H9 (cell line): ENCODE measurements around the gene PLEKHA7. TPM values are rescaled to one million over a fixed set of nuclear protein-coding genes. Genes with fewer than 3 reads are reported as not detected.

Experiments
- DNase-seq: peaks from one replicate; pipeline ENCODE4 v3.0.0-alpha.2; 2017
- H2AFZ ChIP-seq: one replicate; pipeline ENCODE4 v1.6.1; 2013; ENCODE audit warnings: mild to moderate bottlenecking, low read length, control low read depth, moderate library complexity
- H2AK5ac ChIP-seq: 2 replicates; pipeline ENCODE4 v1.6.1; 2013; ENCODE audit warnings: low read length, control low read depth, mixed read lengths; ENCODE audit not compliant: insufficient read length
- H2BK120ac ChIP-seq: one replicate; pipeline ENCODE4 v1.6.1; 2013; ENCODE audit warnings: low read depth, mild to moderate bottlenecking, low read length, control low read depth, inconsistent platforms; ENCODE audit not compliant: poor library complexity, severe bottlenecking
- H2BK12ac ChIP-seq: 2 replicates; pipeline ENCODE4 v1.6.1; 2013; ENCODE audit warnings: low read length, control low read depth, mixed read lengths, low read depth; ENCODE audit not compliant: insufficient read length
- H2BK15ac ChIP-seq: 2 replicates; pipeline ENCODE4 v1.6.1; 2013; ENCODE audit warnings: low read depth, low read length, control low read depth
- H2BK20ac ChIP-seq: one replicate; pipeline ENCODE4 v1.6.1; 2013; ENCODE audit warnings: low read depth, mild to moderate bottlenecking, low read length, control low read depth, inconsistent platforms; ENCODE audit not compliant: poor library complexity, severe bottlenecking
- H2BK5ac ChIP-seq: 2 replicates; pipeline ENCODE4 v1.6.1; 2013; ENCODE audit warnings: low read length, control low read depth, mixed read lengths; ENCODE audit not compliant: insufficient read length
- H3K14ac ChIP-seq: 2 replicates; pipeline ENCODE4 v1.6.1; 2013; ENCODE audit warnings: low read length, control low read depth; ENCODE audit not compliant: insufficient read depth
- H3K18ac ChIP-seq: 2 replicates; pipeline ENCODE4 v1.6.1; 2013; ENCODE audit warnings: low read depth, mild to moderate bottlenecking, mixed read lengths, low read length, control low read depth; ENCODE audit not compliant: insufficient read length
- H3K23ac ChIP-seq: 2 replicates; pipeline ENCODE4 v1.6.1; 2013; ENCODE audit warnings: low read length, control low read depth, mixed read lengths, low read depth; ENCODE audit not compliant: insufficient read length
- H3K23me2 ChIP-seq: 2 replicates; pipeline ENCODE4 v1.6.1; 2013; ENCODE audit warnings: low read depth, mild to moderate bottlenecking, mixed read lengths, low read length, control low read depth; ENCODE audit not compliant: insufficient read length, poor library complexity, severe bottlenecking
- H3K27ac ChIP-seq: 2 replicates; pipeline ENCODE4 v1.5.1; 2013; ENCODE audit warnings: low read length, control low read depth, mixed read lengths, low read depth; ENCODE audit not compliant: insufficient read length
- H3K27me3 ChIP-seq: 2 replicates; pipeline ENCODE4 v1.6.1; 2013; ENCODE audit warnings: low read length, control low read depth, inconsistent platforms; ENCODE audit not compliant: insufficient read depth
- H3K4ac ChIP-seq: 2 replicates; pipeline ENCODE4 v1.6.1; 2013; ENCODE audit warnings: low read depth, mild to moderate bottlenecking, control low read depth, inconsistent platforms, low read length, moderate library complexity
- H3K4me1 ChIP-seq: 2 replicates; pipeline ENCODE4 v1.6.1; 2013; ENCODE audit warnings: low read length, control low read depth, inconsistent platforms; ENCODE audit not compliant: insufficient read depth
- H3K4me2 ChIP-seq: 2 replicates; pipeline ENCODE4 v1.6.1; 2013; ENCODE audit warnings: low read length, control low read depth, mixed read lengths; ENCODE audit not compliant: insufficient read length, insufficient read depth
- H3K56ac ChIP-seq: 2 replicates; pipeline ENCODE4 v1.6.1; 2013; ENCODE audit warnings: low read depth, mild to moderate bottlenecking, mixed read lengths, low read length, control low read depth; ENCODE audit not compliant: insufficient read length
- H3K79me1 ChIP-seq: 2 replicates; pipeline ENCODE4 v1.6.1; 2013; ENCODE audit warnings: low read depth, mild to moderate bottlenecking, moderate library complexity, low read length, control low read depth, inconsistent platforms; ENCODE audit not compliant: insufficient read depth, poor library complexity, severe bottlenecking
- H3K79me2 ChIP-seq: 2 replicates; pipeline ENCODE4 v1.6.1; 2013; ENCODE audit warnings: low read length, control low read depth, inconsistent platforms; ENCODE audit not compliant: insufficient read depth
- H3K9ac ChIP-seq: 2 replicates; pipeline ENCODE4 v1.6.1; 2013; ENCODE audit warnings: low read length, control low read depth, mixed read lengths; ENCODE audit not compliant: insufficient read length; ENCODE audit errors: extremely low read depth
- H3K9me3 ChIP-seq: one replicate; pipeline ENCODE4 v1.6.1; 2013; ENCODE audit warnings: low read depth, low read length, inconsistent platforms; ENCODE audit not compliant: control insufficient read depth
- H3T11ph ChIP-seq: one replicate; pipeline ENCODE4 v1.6.1; 2013; ENCODE audit warnings: mild to moderate bottlenecking, low read length, control low read depth, inconsistent platforms
- H4K20me1 ChIP-seq: one replicate; pipeline ENCODE4 v1.6.1; 2013; ENCODE audit not compliant: control insufficient read depth, insufficient read length, insufficient read depth
- H4K5ac ChIP-seq: 2 replicates; pipeline ENCODE4 v1.6.1; 2013; ENCODE audit warnings: low read depth, mild to moderate bottlenecking, mixed read lengths, low read length, control low read depth; ENCODE audit not compliant: insufficient read length
- H4K8ac ChIP-seq: replicated peaks from 2 replicates; pipeline ENCODE4 v1.6.1; 2013; ENCODE audit warnings: low read length, control low read depth, mixed read lengths, low read depth; ENCODE audit not compliant: insufficient read length
- H4K91ac ChIP-seq: 2 replicates; pipeline ENCODE4 v1.6.1; 2013; ENCODE audit warnings: low read depth, mild to moderate bottlenecking, moderate library complexity, mixed read lengths, low read length, control low read depth; ENCODE audit not compliant: insufficient read length
- H3K27ac Mint-ChIP-seq, 3 experiments: 2 replicates in 2 of 3; 3 replicates in 1 of 3; pipeline ENCODE4 v1.8.0; 2020 to 2021; ENCODE audit warnings: mixed read lengths in 3 of 3, mild to moderate bottlenecking in 1 of 3, moderate library complexity in 1 of 3
- H3K27me3 Mint-ChIP-seq: 2 replicates; pipeline ENCODE4 v1.8.0; 2021; ENCODE audit warnings: low read depth, mild to moderate bottlenecking, moderate library complexity, mixed read lengths
- H3K36me3 Mint-ChIP-seq, 3 experiments: 2 replicates in 2 of 3; 3 replicates in 1 of 3; pipeline ENCODE4 v1.8.0; 2020 to 2021; ENCODE audit warnings: low read depth in 3 of 3, mixed read lengths in 3 of 3; ENCODE audit not compliant: insufficient read depth in 1 of 3
- H3K4me1 Mint-ChIP-seq, 2 experiments: 2 replicates each; pipeline ENCODE4 v1.8.0; 2020; ENCODE audit warnings: mixed read lengths in 2 of 2
- H3K4me3 Mint-ChIP-seq, 2 experiments: 2 replicates in 1 of 2; 3 replicates in 1 of 2; pipeline ENCODE4 v1.8.0; 2020 to 2021; ENCODE audit warnings: mild to moderate bottlenecking in 2 of 2, mixed read lengths in 2 of 2, moderate library complexity in 1 of 2
- H3K9me3 Mint-ChIP-seq, 2 experiments: 2 replicates in 1 of 2; 3 replicates in 1 of 2; pipeline ENCODE4 v1.8.0; 2020; ENCODE audit warnings: mild to moderate bottlenecking in 2 of 2, mixed read lengths in 2 of 2, moderate library complexity in 1 of 2
- WGBS: extraction: QIAGEN DNeasy Blood & Tissue Kit; methylation state at CpG from one replicate; pipeline ENCODE4 v1.1.7; 2013; ENCODE audit warnings: missing lambda C conversion rate, low lambda C conversion rate, mixed read lengths; ENCODE audit not compliant: insufficient read length; ENCODE audit errors: extremely low coverage; 5-methylcytosine and 5-hydroxymethylcytosine counted together
- total RNA-seq: library from RNA; stranded (reverse); gene quantifications from 2 replicates; pipeline ENCODE4 v1.2.1, GENCODE V29; 2021
- TF ChIP-seq, protein P1 (sequence below): fragments of 200-600 bp; sonication (generic); conservative IDR thresholded peaks from 3 replicates; pipeline ENCODE4 v1.8.0; 2021; ENCODE audit warnings: antibody characterized with exemption, mild to moderate bottlenecking

Gene PLEKHA7
- total RNA-seq, 1 experiment from 2014 or later = 21.0 TPM

DNA sequence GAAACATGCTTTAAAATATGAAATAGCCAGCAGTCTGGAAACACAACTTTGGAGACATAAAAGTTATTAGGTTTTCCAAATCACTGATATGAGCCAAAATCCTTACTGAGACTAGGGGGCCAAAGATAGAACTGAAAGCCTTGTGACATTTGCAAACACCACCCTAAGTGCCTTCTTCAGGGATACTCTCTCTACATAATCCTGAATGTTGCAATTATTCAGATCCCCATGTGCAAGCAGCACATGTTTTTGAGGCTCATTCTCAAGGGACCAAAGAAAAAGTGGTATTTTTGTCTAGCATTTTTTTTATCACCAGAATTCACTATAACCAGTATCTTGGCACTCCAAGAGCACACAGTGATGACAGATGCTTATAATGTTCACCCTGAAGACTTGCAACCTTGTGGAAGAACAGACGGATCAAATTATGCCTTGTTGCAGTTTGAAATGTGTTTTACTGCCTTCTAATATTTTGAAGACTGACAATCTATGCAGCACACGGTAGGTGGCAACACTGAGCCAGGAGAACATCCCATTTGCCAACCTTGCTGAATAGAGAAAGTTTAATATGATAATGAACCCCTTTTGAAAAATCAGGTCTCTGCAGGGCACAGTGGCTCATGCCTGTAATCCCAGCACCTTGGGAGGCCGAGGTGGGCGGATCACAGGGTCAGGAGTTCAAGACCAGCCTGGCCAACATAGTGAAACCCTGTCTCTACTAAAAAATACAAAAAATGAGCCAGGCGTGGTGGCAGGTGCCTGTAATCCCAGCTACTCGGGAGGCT is 78.5 kb downstream of the PLEKHA7 start:
- Histone ChIP-seq H3K4ac (no peak overlapping the region), H2BK20ac (no peak overlapping the region), H2BK12ac (no peak overlapping the region), H4K8ac (no peak overlapping the region), H3K56ac (no peak overlapping the region), H4K91ac (no peak overlapping the region), H3K9me3 (no peaks in the 10 kb centered on the region), H4K5ac (no peak overlapping the region), H3K23ac (no peak overlapping the region), H2BK15ac (no peak overlapping the region), H3K4me1 (no peaks in the 10 kb centered on the region; the same call in 1 of the 2 replicates), H3K79me2 (0 out of 2 replicates have a peak, but pooled peaks cover 1% of the 10 kb centered on the region), H3K9ac (no peak overlapping the region), H2AFZ (no peak overlapping the region), H3K27me3 (no peaks in the 10 kb centered on the region), H2BK120ac (no peak overlapping the region), H3K4me2 (no peak overlapping the region), H3T11ph (no peak overlapping the region), H3K79me1 (no peaks in the 10 kb centered on the region), H3K18ac (no peak overlapping the region), H3K27ac (no peak overlapping the region), H4K20me1 (no peaks in the 10 kb centered on the region), H2BK5ac (no peak overlapping the region), H3K14ac (no peak overlapping the region), H3K23me2 (no peaks in the 10 kb centered on the region), H2AK5ac (no peak overlapping the region)
- H3K4me3 Mint-ChIP-seq = 0 out of 5 replicates have a peak overlapping the region, but pooled peaks of 1 of the 2 experiments have one; percentile 18
- TF ChIP-seq, protein P1, sequence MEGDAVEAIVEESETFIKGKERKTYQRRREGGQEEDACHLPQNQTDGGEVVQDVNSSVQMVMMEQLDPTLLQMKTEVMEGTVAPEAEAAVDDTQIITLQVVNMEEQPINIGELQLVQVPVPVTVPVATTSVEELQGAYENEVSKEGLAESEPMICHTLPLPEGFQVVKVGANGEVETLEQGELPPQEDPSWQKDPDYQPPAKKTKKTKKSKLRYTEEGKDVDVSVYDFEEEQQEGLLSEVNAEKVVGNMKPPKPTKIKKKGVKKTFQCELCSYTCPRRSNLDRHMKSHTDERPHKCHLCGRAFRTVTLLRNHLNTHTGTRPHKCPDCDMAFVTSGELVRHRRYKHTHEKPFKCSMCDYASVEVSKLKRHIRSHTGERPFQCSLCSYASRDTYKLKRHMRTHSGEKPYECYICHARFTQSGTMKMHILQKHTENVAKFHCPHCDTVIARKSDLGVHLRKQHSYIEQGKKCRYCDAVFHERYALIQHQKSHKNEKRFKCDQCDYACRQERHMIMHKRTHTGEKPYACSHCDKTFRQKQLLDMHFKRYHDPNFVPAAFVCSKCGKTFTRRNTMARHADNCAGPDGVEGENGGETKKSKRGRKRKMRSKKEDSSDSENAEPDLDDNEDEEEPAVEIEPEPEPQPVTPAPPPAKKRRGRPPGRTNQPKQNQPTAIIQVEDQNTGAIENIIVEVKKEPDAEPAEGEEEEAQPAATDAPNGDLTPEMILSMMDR = peak; percentile 80
- peak; percentile 52 for DNase-seq
- H3K27ac Mint-ChIP-seq = no peak overlapping the region
- no peaks in the 10 kb centered on the region for H3K9me3 Mint-ChIP-seq
- no CpG with 5 or more reads among the region's 6 CpGs for WGBS
- H3K27me3 Mint-ChIP-seq = no peaks in the 10 kb centered on the region
- peaks cover 18 to 20% of the 10 kb centered on the region in 2 experiments for H3K4me1 Mint-ChIP-seq
- H3K36me3 Mint-ChIP-seq = no peaks in the 10 kb centered on the region
